Loucy (cell line): ENCODE measurements around the gene C3orf62.

ENCODE experiments used
- H2AFZ ChIP-seq: fragments of 200-600 bp; sonication (generic); 2 replicates; pipeline ENCODE4 v1.6.0; 2016; ENCODE audit warnings: antibody characterized with exemption, mild to moderate bottlenecking, low read length, moderate library complexity
- H3F3A ChIP-seq: fragments of 200-600 bp; 2 replicates; pipeline ENCODE4 v1.6.0; 2016; ENCODE audit warnings: antibody characterized with exemption, low read depth, mild to moderate bottlenecking
- H3K27me3 ChIP-seq: fragments of 200-600 bp; sonication (generic); 2 replicates; pipeline ENCODE4 v1.6.1; 2014; ENCODE audit warnings: low read length, mild to moderate bottlenecking; ENCODE audit not compliant: insufficient read depth, poor library complexity, severe bottlenecking
- H3K36me3 ChIP-seq: fragments of 200-600 bp; sonication (generic); 2 replicates; pipeline ENCODE4 v1.6.1; 2016; ENCODE audit warnings: low read length; ENCODE audit not compliant: insufficient read depth
- H3K4me1 ChIP-seq: fragments of 200-600 bp; sonication (generic); 2 replicates; pipeline ENCODE4 v1.5.1; 2014; ENCODE audit warnings: low read length, mild to moderate bottlenecking; ENCODE audit not compliant: insufficient read depth, poor library complexity, severe bottlenecking
- H3K4me2 ChIP-seq: fragments of 200-600 bp; sonication (generic); 2 replicates; pipeline ENCODE4 v1.6.0; 2014; ENCODE audit warnings: antibody characterized with exemption, low read length, low read depth, mild to moderate bottlenecking; ENCODE audit not compliant: poor library complexity, severe bottlenecking
- H3K4me3 ChIP-seq: fragments of 200-600 bp; sonication (generic); 2 replicates; pipeline ENCODE4 v1.5.1; 2014; ENCODE audit warnings: low read length, mild to moderate bottlenecking, mixed read lengths; ENCODE audit not compliant: poor library complexity, severe bottlenecking
- H3K79me2 ChIP-seq: fragments of 200-600 bp; sonication (generic); 2 replicates; pipeline ENCODE4 v1.6.1; 2014; ENCODE audit warnings: low read length; ENCODE audit not compliant: insufficient read depth
- H3K9ac ChIP-seq: fragments of 200-600 bp; sonication (generic); 2 replicates; pipeline ENCODE4 v1.6.0; 2014; ENCODE audit warnings: mild to moderate bottlenecking, low read depth, low read length, moderate library complexity; ENCODE audit not compliant: poor library complexity, severe bottlenecking
- H3K9me2 ChIP-seq: fragments of 200-600 bp; sonication (generic); replicated peaks from 2 replicates; pipeline ENCODE4 v1.6.1; 2016; ENCODE audit warnings: low read depth, low read length, mixed read lengths
- H3K9me3 ChIP-seq: fragments of 200-600 bp; sonication (generic); 2 replicates; pipeline ENCODE4 v1.6.1; 2014; ENCODE audit warnings: mild to moderate bottlenecking, antibody characterized with exemption, low read length, low read depth; ENCODE audit not compliant: insufficient read depth
- H4K20me1 ChIP-seq: fragments of 200-600 bp; sonication (generic); 2 replicates; pipeline ENCODE4 v1.6.0; 2014; ENCODE audit warnings: antibody characterized with exemption, low read length, mild to moderate bottlenecking; ENCODE audit not compliant: insufficient read depth, poor library complexity, severe bottlenecking
- CTCF ChIP-seq: fragments of 200-600 bp; sonication (generic); conservative IDR thresholded peaks from 2 replicates; pipeline ENCODE4 v1.5.1; 2014; ENCODE audit warnings: mild to moderate bottlenecking, antibody characterized with exemption, low read length
- EZH2phosphoT487 ChIP-seq: fragments of 200-600 bp; IDR thresholded peaks from 2 replicates; pipeline ENCODE4 v1.6.1; 2018; ENCODE audit warnings: antibody characterized with exemption, mild to moderate bottlenecking, moderate library complexity, borderline replicate concordance

Gene C3orf62

GRCh38 chr3:49276475-49277382 lies at the start of gene C3orf62:
TSS of gene C3orf62 (minus strand) at chr3:49277232. CDS start at chr3:49276872, 360 bp downstream.
- Histone ChIP-seq H3K4me1 (no peaks in the 10 kb centered on the region), H4K20me1 (no peaks in the 10 kb centered on the region), H3K4me3 (no peak within 1 kb of the TSS), H3K36me3 (peaks cover 40% of the 10 kb centered on the region; the same call in 1 of the 2 replicates), H3K27me3 (no peaks in the 10 kb centered on the region), H3K9me3 (no peaks in the 10 kb centered on the region), H3K79me2 (no peaks in the 10 kb centered on the region), H3F3A (no peaks in the 10 kb centered on the region), H3K4me2 (no peak within 1 kb of the TSS), H3K9ac (no peak within 1 kb of the TSS), H2AFZ (no peak within 1 kb of the TSS), H3K9me2 (no peaks in the 10 kb centered on the region)
- no peak for TF ChIP-seq EZH2phosphoT487
- no peak for TF ChIP-seq CTCF

GRCh38 chr3:49324768-49325167 lies 47.7 kb upstream of the C3orf62 start:
- no peak overlapping the region for H3K4me2 ChIP-seq
- H3K27me3 ChIP-seq = no peaks in the 10 kb centered on the region
- H3K9me3 ChIP-seq = no peaks in the 10 kb centered on the region
- TF ChIP-seq CTCF = no peak
- TF ChIP-seq EZH2phosphoT487 = no peak
- no peak overlapping the region for H3K9ac ChIP-seq
- no peaks in the 10 kb centered on the region for H3K9me2 ChIP-seq
- H3K36me3 ChIP-seq = peaks cover 77% of the 10 kb centered on the region; the same call in 1 of the 2 replicates
- H2AFZ ChIP-seq = no peak overlapping the region
- no peaks in the 10 kb centered on the region for H4K20me1 ChIP-seq
- H3K4me3 ChIP-seq = no peak overlapping the region
- H3K4me1 ChIP-seq = no peaks in the 10 kb centered on the region
- H3F3A ChIP-seq = no peaks in the 10 kb centered on the region
- no peaks in the 10 kb centered on the region; the same call in 1 of the 2 replicates for H3K79me2 ChIP-seq

- Histone ChIP-seq H3K9me3 (no peaks in the 10 kb centered on the region), H3K9ac (no peak overlapping the region), H3K4me3 (no peak overlapping the region), H3K4me1 (no peaks in the 10 kb centered on the region), H3K4me2 (no peak overlapping the region), H3K36me3 (peaks cover 52% of the 10 kb centered on the region; the same call in 1 of the 2 replicates), H3K27me3 (no peaks in the 10 kb centered on the region), H3K9me2 (no peaks in the 10 kb centered on the region), H3K79me2 (no peaks in the 10 kb centered on the region; the same call in 1 of the 2 replicates), H2AFZ (no peak overlapping the region), H4K20me1 (no peaks in the 10 kb centered on the region), H3F3A (no peaks in the 10 kb centered on the region)
- TF ChIP-seq CTCF (no peak), EZH2phosphoT487 (no peak)
Observed at GRCh38 chr3:49316696-49317457, 39.8 kb upstream of the C3orf62 start.
